GM21423 (cell line): Measurements from ENCODE around the gene CHST11.
"Not testable (repeated sequence)": the region's sequence is repeated elsewhere in the genome, so short reads cannot be mapped to it uniquely, and the experiment has no call there.

Source experiments
- ATAC-seq: cut with Tn5 transposase; IDR thresholded peaks from one replicate; pipeline ENCODE4 v1.9.1; 2021; ENCODE audit warnings: mild to moderate bottlenecking, moderate library complexity; ENCODE audit not compliant: unreplicated experiment

CHST11 gene

DNA sequence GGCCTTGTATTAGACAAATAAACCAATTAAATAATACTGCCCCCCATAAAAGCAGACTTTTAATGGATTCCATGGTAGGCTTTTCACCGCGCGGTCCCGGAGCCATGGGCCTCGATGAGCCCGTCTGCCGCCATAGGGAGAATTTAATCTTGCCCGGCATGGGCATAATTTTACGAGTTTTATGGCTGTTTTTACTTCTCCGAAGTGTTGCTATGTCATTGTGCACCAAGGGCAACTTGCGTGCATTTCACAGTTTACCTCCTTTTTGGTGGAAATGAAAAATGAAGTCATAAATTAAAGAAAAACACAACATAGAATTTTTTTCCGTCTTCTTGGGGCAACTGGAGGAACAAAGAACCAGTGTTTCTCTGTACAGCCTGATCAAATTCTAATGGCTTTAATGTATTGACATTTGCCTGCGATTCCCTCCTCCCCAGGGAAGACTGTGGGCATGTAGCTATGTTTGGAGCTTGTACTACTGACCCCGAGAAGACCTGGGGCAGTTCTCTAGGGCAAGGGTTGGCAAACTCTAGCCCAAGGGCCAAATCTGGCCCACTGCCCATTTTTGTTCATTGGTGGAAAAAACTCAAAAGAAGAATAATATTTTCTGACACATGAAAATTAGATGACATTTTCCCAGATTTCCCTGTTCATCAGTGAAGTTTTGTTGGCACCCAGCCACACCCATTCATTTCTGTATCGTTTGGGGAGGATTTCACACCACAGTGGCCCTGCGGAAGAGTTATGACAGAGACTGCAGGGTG lies 142.7 kb downstream of the CHST11 start:
- no peak for ATAC-seq

DNA sequence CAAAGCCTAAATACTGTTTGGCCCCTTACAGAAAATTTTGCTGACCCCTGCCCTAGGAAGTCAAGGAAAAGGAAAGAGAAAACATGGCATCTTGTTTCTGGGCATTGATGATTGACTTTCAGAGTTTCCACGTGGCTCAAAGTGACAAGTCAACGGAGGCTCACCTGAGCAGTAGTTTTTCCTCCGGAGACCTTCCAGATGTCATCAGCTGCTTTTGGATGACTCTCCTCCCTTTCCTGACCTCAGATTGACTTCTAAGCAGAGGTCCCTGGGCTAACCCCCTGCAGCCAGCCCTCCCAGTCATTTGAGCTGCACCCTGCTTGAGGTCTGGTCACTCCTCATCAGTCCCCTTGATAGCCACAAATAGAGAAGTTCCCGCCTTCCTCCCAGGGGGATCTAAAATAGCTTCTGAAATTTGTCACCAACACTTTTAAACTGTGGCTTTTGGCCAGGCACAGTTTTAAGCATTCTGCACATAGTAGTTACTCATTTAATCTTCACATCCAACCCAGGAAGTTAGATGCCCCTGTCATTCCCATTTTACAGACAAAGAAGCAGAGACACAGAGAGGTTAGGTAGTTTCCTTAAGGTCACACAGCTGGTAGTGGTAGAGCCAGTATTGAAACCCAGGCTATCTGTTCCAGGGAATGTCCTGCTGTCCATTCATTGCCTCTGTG lies 143.4 kb downstream of the CHST11 start:
- ATAC-seq, result no peak

DNA sequence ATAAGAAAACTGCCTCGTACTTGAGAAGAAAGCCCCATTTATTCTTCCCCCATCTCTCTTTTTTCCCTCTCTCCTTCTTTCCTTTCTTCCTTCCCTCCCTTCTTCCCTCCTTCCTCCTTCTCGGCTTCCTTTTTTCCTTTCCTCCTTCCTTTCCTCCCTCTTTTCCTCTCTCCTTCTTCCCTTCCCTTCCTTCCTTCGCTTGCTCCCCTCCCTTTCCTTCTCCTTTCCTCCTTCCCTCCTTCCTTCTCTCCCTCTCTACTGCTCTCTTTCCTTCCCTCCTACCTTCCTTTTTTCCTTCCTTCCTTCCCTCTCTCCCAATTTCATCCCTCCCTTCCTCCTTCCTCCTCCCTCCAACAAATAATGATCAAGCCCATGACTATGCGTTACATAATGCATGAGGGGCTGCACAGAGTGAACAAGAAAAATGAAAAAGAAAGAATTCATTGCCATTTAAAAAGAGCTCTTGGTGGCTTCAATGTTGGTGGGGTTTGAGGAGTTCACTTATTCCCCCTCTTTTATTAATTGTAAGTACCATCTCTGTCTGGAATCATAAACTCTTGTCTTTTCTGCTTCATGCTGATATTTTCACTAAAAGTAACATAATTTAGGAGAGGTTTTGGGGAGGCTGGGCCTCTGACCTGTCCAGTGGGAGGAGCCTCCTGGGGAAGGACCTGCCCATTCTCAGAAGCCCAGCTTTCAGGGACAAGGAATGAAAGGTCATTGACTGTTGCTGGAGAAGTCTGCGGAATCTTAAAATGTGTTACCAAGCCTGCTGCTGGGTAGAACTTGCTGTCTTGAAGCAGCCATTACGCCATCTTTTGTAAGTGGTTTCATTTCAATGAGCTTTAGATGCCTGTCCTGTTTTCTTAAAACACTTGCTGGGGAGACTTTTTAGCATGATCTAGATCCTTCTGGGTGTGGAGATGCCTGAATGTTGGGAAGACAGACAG lies 144.3 kb downstream of the CHST11 start:
- ATAC-seq, result no peak

- no peak for ATAC-seq
Measured at GRCh38 chr12:104602406-104602805, 145.7 kb downstream of the CHST11 start.

GRCh38 chr12:104602896-104603295 lies 146.1 kb downstream of the CHST11 start:
- no peak for ATAC-seq

GRCh38 chr12:104603545-104603973 lies 146.8 kb downstream of the CHST11 start:
- no peak for ATAC-seq

GRCh38 chr12:104604070-104604994 lies 147.6 kb downstream of the CHST11 start:
- ATAC-seq, result peak; percentile 72

- no peak for ATAC-seq
Measured at GRCh38 chr12:104604995-104605675, 148.4 kb downstream of the CHST11 start.

DNA sequence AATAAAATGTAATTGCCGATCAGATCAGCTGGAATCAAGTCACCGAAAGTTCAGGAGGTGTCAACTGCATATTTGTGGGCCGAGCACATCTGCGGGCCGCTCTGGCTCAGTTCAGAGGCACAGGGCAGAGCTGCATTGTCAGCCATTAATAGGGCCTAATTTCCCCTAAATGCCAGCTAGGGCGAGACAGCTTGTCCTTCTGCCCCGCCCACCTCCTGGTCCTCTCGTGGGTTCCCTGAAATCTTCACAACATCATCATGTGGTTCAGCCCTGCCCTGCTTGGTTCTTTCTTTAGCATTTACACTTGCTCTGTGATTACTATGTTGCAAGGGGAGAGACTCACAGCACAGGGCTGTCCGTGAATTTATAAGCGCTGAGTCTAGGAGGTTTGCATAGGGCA lies 148.9 kb downstream of the CHST11 start:
- ATAC-seq, result no peak

DNA sequence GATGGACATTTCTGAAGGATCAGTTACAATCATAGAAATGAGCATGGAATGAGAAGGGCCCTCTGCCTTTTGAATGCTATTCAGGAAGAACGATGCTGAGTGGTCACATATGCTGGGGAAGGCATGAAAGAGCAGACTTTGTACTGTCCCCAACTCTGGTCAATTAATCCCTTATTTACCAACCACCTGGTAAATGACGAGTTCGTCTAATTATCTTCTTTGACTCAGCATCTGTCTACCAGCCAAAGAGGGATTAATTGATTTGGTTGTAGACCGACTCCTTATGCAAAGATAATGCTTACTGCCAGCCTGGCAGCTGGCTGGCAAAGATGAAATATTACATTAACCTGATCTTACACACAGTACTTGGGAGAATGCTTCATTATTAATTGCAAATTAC lies 152.2 kb downstream of the CHST11 start:
- no peak for ATAC-seq

GRCh38 chr12:104609445-104609844 lies 152.7 kb downstream of the CHST11 start:
- no peak for ATAC-seq

- ATAC-seq, result no peak
Measured at GRCh38 chr12:104610513-104611235, 153.9 kb downstream of the CHST11 start.

- ATAC-seq, result no peak
Measured at GRCh38 chr12:104611671-104612070, 154.9 kb downstream of the CHST11 start.

DNA sequence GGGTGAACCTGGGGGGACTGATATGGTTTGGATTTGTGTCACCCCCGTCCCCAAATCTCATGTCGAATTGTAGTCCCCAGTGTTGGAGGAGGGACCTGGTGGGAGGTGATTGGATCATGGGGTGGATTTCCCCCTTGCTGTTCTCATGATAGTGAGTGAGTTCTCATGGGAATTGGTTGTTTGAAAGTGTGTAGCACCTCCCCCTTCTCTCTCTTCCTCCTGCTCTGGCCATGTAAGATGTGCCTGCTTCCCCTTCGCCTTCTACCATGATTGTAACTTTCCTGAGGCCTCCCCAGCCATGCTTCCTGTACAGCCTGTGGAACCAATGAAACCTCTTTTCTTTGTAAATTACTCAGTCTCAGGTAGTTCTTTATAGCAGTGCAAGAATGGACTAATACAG lies 156.6 kb downstream of the CHST11 start:
- ATAC-seq, result not testable (repeated sequence)

GRCh38 chr12:104615048-104615561 lies 158.4 kb downstream of the CHST11 start:
- no peak for ATAC-seq

- ATAC-seq, result no peak
Measured at GRCh38 chr12:104618691-104619090, 161.9 kb downstream of the CHST11 start.

DNA sequence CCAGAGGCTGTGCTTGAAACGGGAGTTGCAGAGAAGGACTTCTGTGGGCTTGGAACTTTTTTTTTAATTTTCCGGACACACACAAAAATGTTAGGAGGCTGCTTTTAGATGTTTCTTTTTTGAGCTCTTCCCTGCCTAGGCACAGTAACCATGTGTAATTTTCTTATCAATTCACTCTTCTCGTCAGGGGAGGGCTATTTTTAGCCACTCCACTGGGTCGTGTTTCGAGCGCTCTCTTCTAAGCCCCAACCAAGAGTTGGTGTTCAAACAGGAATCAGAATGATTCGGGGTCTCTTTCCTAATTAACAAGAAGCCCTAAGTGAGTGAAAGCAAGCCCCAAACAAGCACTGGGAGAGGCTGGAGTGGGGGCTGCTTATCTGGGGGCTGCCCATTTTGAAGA lies 162.6 kb downstream of the CHST11 start:
- no peak for ATAC-seq

DNA sequence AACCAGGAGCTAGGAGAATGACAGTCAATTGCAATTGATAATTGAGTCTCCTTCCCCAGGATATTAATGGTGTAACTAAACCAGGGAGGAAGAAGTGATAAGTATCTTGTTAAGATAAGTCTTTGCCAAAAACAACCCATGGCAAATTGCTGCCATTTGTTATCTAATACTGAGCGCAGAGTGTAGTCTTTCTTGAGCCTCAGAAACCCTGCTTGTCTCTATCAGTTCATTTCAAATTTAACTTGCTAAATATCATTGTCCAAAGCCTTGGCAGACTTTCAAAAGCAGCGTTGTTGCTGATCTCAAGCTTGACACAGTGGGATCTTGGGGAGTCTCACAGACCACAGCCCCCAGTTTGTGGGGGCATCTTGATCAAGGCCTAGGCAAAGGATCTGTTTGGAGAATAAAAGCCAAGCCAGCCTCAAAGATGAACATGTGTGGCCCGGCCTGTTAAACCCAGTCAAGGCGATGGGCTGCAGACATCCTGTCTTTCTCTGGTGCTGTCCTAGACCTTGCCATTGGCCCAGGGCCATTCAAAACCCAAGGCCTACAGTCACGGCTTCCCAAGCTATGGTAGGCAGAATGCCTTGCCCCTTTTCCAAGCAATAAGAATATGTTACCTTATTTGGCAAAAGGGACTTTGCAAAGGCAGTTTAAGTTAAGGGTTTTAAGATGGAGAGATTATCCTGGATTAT lies 164.2 kb downstream of the CHST11 start:
- no peak for ATAC-seq
